Measurements from ENCODE around the gene PRKAG2. TPM values are rescaled to one million over a fixed set of nuclear protein-coding genes. Genes with fewer than 3 reads are reported as not detected.

The PRKAG2 gene
- total and polyA plus RNA-seq, 2 of the 8 experiments (the other 6 are each of a cell fraction or from before 2014, with no cell fraction given) = 7.5 to 18.1 TPM

GRCh38 chr7:151721236-151721635, 155.7 kb downstream of the PRKAG2 start:
- H4K20me1 ChIP-seq (replicated peaks in 1 of 2; ENCODE audit: control insufficient read depth in 1 of 2, insufficient read depth in 2 of 2, low read length in 2 of 2) = no peaks in the 10 kb centered on the region
- no peak overlapping the region for H2BK120ac ChIP-seq (replicated peaks; ENCODE audit: low read depth, low read length)
- no peaks in the 10 kb centered on the region for H3K9me3 ChIP-seq (ENCODE audit: insufficient read depth in 2 of 2, low read depth in 1 of 2, low read length in 1 of 2)
- no peak overlapping the region for H4K91ac ChIP-seq (replicated peaks; ENCODE audit: insufficient read length, low read length)
- H3K27me3 ChIP-seq (replicated peaks in 1 of 4; ENCODE audit: control insufficient read depth in 3 of 4, extremely low read depth in 1 of 4, insufficient read depth in 3 of 4, low read length in 3 of 4) = no peaks in the 10 kb centered on the region
- H2BK15ac ChIP-seq (ENCODE audit: low read length) = no peak overlapping the region
- FAIRE-seq (no peak), DNase-seq (ENCODE audit: low read depth in 1 of 2, low spot score in 2 of 2) (no peak)
- TF ChIP-seq, protein P1, sequence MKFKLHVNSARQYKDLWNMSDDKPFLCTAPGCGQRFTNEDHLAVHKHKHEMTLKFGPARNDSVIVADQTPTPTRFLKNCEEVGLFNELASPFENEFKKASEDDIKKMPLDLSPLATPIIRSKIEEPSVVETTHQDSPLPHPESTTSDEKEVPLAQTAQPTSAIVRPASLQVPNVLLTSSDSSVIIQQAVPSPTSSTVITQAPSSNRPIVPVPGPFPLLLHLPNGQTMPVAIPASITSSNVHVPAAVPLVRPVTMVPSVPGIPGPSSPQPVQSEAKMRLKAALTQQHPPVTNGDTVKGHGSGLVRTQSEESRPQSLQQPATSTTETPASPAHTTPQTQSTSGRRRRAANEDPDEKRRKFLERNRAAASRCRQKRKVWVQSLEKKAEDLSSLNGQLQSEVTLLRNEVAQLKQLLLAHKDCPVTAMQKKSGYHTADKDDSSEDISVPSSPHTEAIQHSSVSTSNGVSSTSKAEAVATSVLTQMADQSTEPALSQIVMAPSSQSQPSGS (IDR thresholded peaks at IDR 0.05; ENCODE audit: low read length) = no peak
- TF ChIP-seq SIX5 (IDR thresholded peaks at IDR 0.05; ENCODE audit: low read depth, low read length) = no peak
- no peak for TF ChIP-seq TAF1 (IDR thresholded peaks at IDR 0.05; ENCODE audit: low read depth, low read length)
- TF ChIP-seq CEBPB (IDR thresholded peaks at IDR 0.05; ENCODE audit: low read depth, low read length) = no peak
- TF ChIP-seq CREB1 (IDR thresholded peaks at IDR 0.05) = no peak
- TF ChIP-seq JUND (IDR thresholded peaks at IDR 0.05; ENCODE audit: low read length) = no peak
- no peak for TF ChIP-seq HDAC2 (IDR thresholded peaks at IDR 0.05; ENCODE audit: borderline replicate concordance in 1 of 2, low read depth in 2 of 2, low read length in 2 of 2)
- TF ChIP-seq CBX5 (IDR thresholded peaks at IDR 0.05; ENCODE audit: low read depth, low read length) = no peak
- no peak for TF ChIP-seq EP300 (IDR thresholded peaks at IDR 0.05; ENCODE audit: borderline replicate concordance in 1 of 2, low read depth in 2 of 2, low read length in 2 of 2)
- TF ChIP-seq RXRA (IDR thresholded peaks at IDR 0.05; ENCODE audit: insufficient read depth, low read depth, low read length) = no peak
- no peak for TF ChIP-seq BRCA1 (IDR thresholded peaks at IDR 0.05; ENCODE audit: low read depth, low read length)
- no peak for TF ChIP-seq RNF2 (IDR thresholded peaks at IDR 0.05; ENCODE audit: borderline replicate concordance, low read depth, low read length, missing control alignments, poor library complexity, severe bottlenecking)
- no peak for TF ChIP-seq POLR2AphosphoS5 (IDR thresholded peaks at IDR 0.05; ENCODE audit: low read depth, low read length)
- H3K23ac ChIP-seq (ENCODE audit: insufficient read length) = no peak overlapping the region
- no peaks in the 10 kb centered on the region for H3K79me2 ChIP-seq (ENCODE audit: control insufficient read depth in 1 of 2, insufficient read depth in 2 of 2, low read length in 2 of 2)
- no peaks in the 10 kb centered on the region for H3K79me1 ChIP-seq (ENCODE audit: low read depth, low read length)
- 95% methylated on average over 10 of the region's 11 CpGs; no CpG with 5 or more reads in 1 of the 2 experiments for WGBS, 2 experiments (ENCODE audit: extremely low coverage in 1 of 2, insufficient coverage in 1 of 2, insufficient read length in 1 of 2, insufficient replicate concordance in 2 of 2, low coverage in 1 of 2, low lambda C conversion rate in 2 of 2, missing lambda C conversion rate in 1 of 2)
- no peak overlapping the region for H2AK5ac ChIP-seq (ENCODE audit: low read depth, low read length)
- ChIA-PET POLR2A (ENCODE audit: partially characterized antibody) (no interaction called here), CTCF (ENCODE audit: partially characterized antibody) (interaction anchor here (1.2 to 1.6 kb wide), 2 partner anchors 14 to 101 kb away, joined by 3 to 6 read pairs; no protein-coding TSS in a partner anchor)
- H3K36me3 ChIP-seq (ENCODE audit: control insufficient read depth in 2 of 4, insufficient read depth in 4 of 4, low read length in 3 of 4) = no peaks in the 10 kb centered on the region
- no peak overlapping the region for H3K18ac ChIP-seq (ENCODE audit: extremely low read depth, low read length)
- H3K4me1 ChIP-seq (replicated peaks in 1 of 4; ENCODE audit: control insufficient read depth in 3 of 4, insufficient read depth in 4 of 4, low read length in 3 of 4) = peaks cover 0 to 2% (median 0%) of the 10 kb centered on the region in 4 experiments; a peak in 1 of 7 replicates
- no peaks in the 10 kb centered on the region for H3K23me2 ChIP-seq (ENCODE audit: low read depth, low read length)
- no peak overlapping the region for H2BK12ac ChIP-seq (ENCODE audit: low read depth, low read length)
- no peak overlapping the region for H3K4me2 ChIP-seq (ENCODE audit: insufficient read depth in 1 of 2, low read depth in 2 of 2, low read length in 2 of 2)
- no peak overlapping the region for H2BK5ac ChIP-seq (ENCODE audit: low read depth, low read length)
- H2BK20ac ChIP-seq (ENCODE audit: low read length) = no peak overlapping the region
- no peak overlapping the region for H3K4ac ChIP-seq (replicated peaks; ENCODE audit: insufficient read length, low read depth, low read length)
- H3K14ac ChIP-seq (ENCODE audit: insufficient read length) = no peak overlapping the region
- H2AFZ ChIP-seq (ENCODE audit: low read length) = no peak overlapping the region
- H3K56ac ChIP-seq (replicated peaks; ENCODE audit: insufficient read length, low read depth, low read length) = no peak overlapping the region
- H3K4me3 ChIP-seq (ENCODE audit: extremely low read depth in 1 of 4, insufficient read depth in 2 of 4, low read depth in 3 of 4, low read length in 4 of 4) = no peak overlapping the region
- H4K8ac ChIP-seq (ENCODE audit: extremely low read depth, insufficient read depth, low read length) = no peak overlapping the region
- no peak overlapping the region for H3K9ac ChIP-seq (replicated peaks in 1 of 4; ENCODE audit: extremely low read depth in 1 of 4, low read depth in 3 of 4, low read length in 3 of 4)
- no peak overlapping the region for H4K5ac ChIP-seq (ENCODE audit: insufficient read length, low read depth, low read length)
- H3K27ac ChIP-seq (ENCODE audit: low read depth, low read length) = no peak overlapping the region

All from H1 (cell line).